Keratinocyte (primary cell): ENCODE data around the gene NOP9.

ENCODE experiments used
- CTCF ChIP-seq, 3 experiments: IDR thresholded peaks in 1 of 3; conservative IDR thresholded peaks in 1 of 3; optimal IDR thresholded peaks in 1 of 3; 2 replicates in 2 of 3; 3 replicates in 1 of 3; pipeline versions ENCODE3 to v1.5.1; 2011; ENCODE audit warnings: low read length in 3 of 3, mild to moderate bottlenecking in 3 of 3, moderate library complexity in 2 of 3, control low read depth in 1 of 3, inconsistent platforms in 1 of 3; ENCODE audit not compliant: insufficient read depth in 2 of 3; ENCODE audit errors: extremely low read depth in 1 of 3
- EZH2 ChIP-seq: IDR thresholded peaks from one replicate; pipeline ENCODE4 v1.6.1; 2012; ENCODE audit warnings: inconsistent platforms, mild to moderate bottlenecking, low read length, moderate library complexity

- TF ChIP-seq CTCF (optimal IDR thresholded peaks at IDR 0.05 in 1 of 3, IDR thresholded peaks at IDR 0.05 in 1 of 3, conservative IDR thresholded peaks at IDR 0.05 in 1 of 3; ENCODE audit: extremely low read depth in 1 of 3, insufficient read depth in 2 of 3, low read length in 3 of 3) (no peak), EZH2 (no peak)
Observed at GRCh38 chr14:24250354-24250753, 49.3 kb upstream of the NOP9 start.
